Neural cell (in vitro differentiated cells): ENCODE data around the gene INPP4B. TPM values are rescaled to one million over a fixed set of nuclear protein-coding genes. Genes with fewer than 3 reads are reported as not detected.

ENCODE experiments used
- H2AFZ ChIP-seq: fragments of 200-600, 300-800 bp; sonication (generic), shearing (Covaris generic); 2 replicates; pipeline ENCODE4 v1.6.0; 2014; ENCODE audit warnings: low read depth, mild to moderate bottlenecking, antibody characterized with exemption, low read length, moderate library complexity
- H3F3A ChIP-seq: fragments of 200-600 bp; shearing (Covaris generic); 2 replicates; pipeline ENCODE4 v1.6.1; 2016; ENCODE audit warnings: mild to moderate bottlenecking, moderate library complexity, mixed read lengths, antibody characterized with exemption, low read length; ENCODE audit not compliant: insufficient read depth, poor library complexity, severe bottlenecking
- H3K27ac ChIP-seq: fragments of 200-600, 300-800 bp; sonication (generic), shearing (Covaris generic); 2 replicates; pipeline ENCODE4 v1.5.1; 2014; ENCODE audit warnings: mild to moderate bottlenecking, low read length, moderate library complexity
- H3K27me3 ChIP-seq: fragments of 300-800, 200-600 bp; sonication (generic), shearing (Covaris generic); 2 replicates; pipeline ENCODE4 v1.6.0; 2014; ENCODE audit warnings: mild to moderate bottlenecking, low read depth, low read length, moderate library complexity; ENCODE audit not compliant: insufficient read depth
- H3K36me3 ChIP-seq: fragments of 300-800, 200-600 bp; sonication (generic), shearing (Covaris generic); 2 replicates; pipeline ENCODE4 v1.5.1; 2014; ENCODE audit warnings: mild to moderate bottlenecking, antibody characterized with exemption, low read length, moderate library complexity; ENCODE audit not compliant: insufficient read depth
- H3K4me2 ChIP-seq: fragments of 300-800, 200-600 bp; sonication (generic), shearing (Covaris generic); 2 replicates; pipeline ENCODE4 v1.6.0; 2014; ENCODE audit warnings: mild to moderate bottlenecking, low read length
- H3K4me3 ChIP-seq: fragments of 300-800, 200-600 bp; sonication (generic), shearing (Covaris generic); 2 replicates; pipeline ENCODE4 v1.5.1; 2014; ENCODE audit warnings: mild to moderate bottlenecking, low read length, moderate library complexity
- H3K79me2 ChIP-seq: fragments of 200-600 bp; shearing (Covaris generic); replicated peaks from 2 replicates; pipeline ENCODE4 v1.6.0; 2014; ENCODE audit warnings: mild to moderate bottlenecking, low read length, moderate library complexity; ENCODE audit not compliant: insufficient read depth
- H3K9ac ChIP-seq: fragments of 300-800, 200-600 bp; sonication (generic), shearing (Covaris generic); 2 replicates; pipeline ENCODE4 v1.6.1; 2016; ENCODE audit warnings: mild to moderate bottlenecking, low read length, mixed read lengths
- H3K9me2 ChIP-seq: fragments of 200-600 bp; shearing (Covaris generic); 2 replicates; pipeline ENCODE4 v1.6.1; 2016; ENCODE audit warnings: mild to moderate bottlenecking, low read length, mixed read lengths; ENCODE audit not compliant: insufficient read depth
- H3K9me3 ChIP-seq: fragments of 200-600, 300-800 bp; sonication (generic), shearing (Covaris generic); 2 replicates; pipeline ENCODE4 v1.6.1; 2016; ENCODE audit warnings: mild to moderate bottlenecking, mixed run types, low read length, moderate library complexity, mixed read lengths
- H4K20me1 ChIP-seq: fragments of 200-600 bp; shearing (Covaris generic); 2 replicates; pipeline ENCODE4 v1.6.1; 2016; ENCODE audit warnings: mild to moderate bottlenecking, mixed run types; ENCODE audit not compliant: insufficient read depth
- EP300 ChIP-seq: fragments of 450-650 bp; conservative IDR thresholded peaks from 2 replicates; pipeline ENCODE4 v1.6.1; 2014; ENCODE audit warnings: antibody characterized with exemption, mild to moderate bottlenecking, moderate library complexity; ENCODE audit not compliant: poor library complexity, severe bottlenecking
- EZH2 ChIP-seq: fragments of 200-600, 300-800 bp; shearing (Covaris generic), sonication (generic); IDR thresholded peaks from 2 replicates; pipeline ENCODE4 v1.6.1; 2014; ENCODE audit warnings: antibody characterized with exemption, low read length, borderline replicate concordance, mild to moderate bottlenecking; ENCODE audit not compliant: insufficient read depth, poor library complexity, severe bottlenecking
- POLR2AphosphoS5 ChIP-seq: IDR thresholded peaks from 2 replicates; pipeline ENCODE4 v1.6.1; 2012
- RAD21 ChIP-seq: fragments of 450-650 bp; conservative IDR thresholded peaks from 2 replicates; pipeline ENCODE4 v1.6.1; 2014; ENCODE audit warnings: antibody characterized with exemption, mild to moderate bottlenecking, moderate library complexity
- SMC3 ChIP-seq: fragments of 450-650 bp; conservative IDR thresholded peaks from 2 replicates; pipeline ENCODE4 v1.6.1; 2014; ENCODE audit warnings: antibody characterized with exemption, mild to moderate bottlenecking, moderate library complexity; ENCODE audit not compliant: poor library complexity
- polyA plus RNA-seq: library from polyadenylated mRNA; depleted of rRNA; stranded (reverse); fragments of >200 nt; gene quantifications from 2 replicates; pipeline ENCODE4 v1.2.3, GENCODE V29; 2014
- TF ChIP-seq, protein P1 (sequence below): IDR thresholded peaks from 2 replicates; pipeline ENCODE4 v1.6.1; 2012; ENCODE audit warnings: borderline replicate concordance
- TF ChIP-seq, protein P2 (sequence below): fragments of 450-650 bp; IDR thresholded peaks from 2 replicates; pipeline ENCODE4 v1.5.1; 2014; ENCODE audit warnings: antibody characterized with exemption, mild to moderate bottlenecking, moderate library complexity; ENCODE audit not compliant: poor library complexity, severe bottlenecking

INPP4B gene
- polyA plus RNA-seq, 1 donor from 2014 or later: 0.30 TPM

DNA sequence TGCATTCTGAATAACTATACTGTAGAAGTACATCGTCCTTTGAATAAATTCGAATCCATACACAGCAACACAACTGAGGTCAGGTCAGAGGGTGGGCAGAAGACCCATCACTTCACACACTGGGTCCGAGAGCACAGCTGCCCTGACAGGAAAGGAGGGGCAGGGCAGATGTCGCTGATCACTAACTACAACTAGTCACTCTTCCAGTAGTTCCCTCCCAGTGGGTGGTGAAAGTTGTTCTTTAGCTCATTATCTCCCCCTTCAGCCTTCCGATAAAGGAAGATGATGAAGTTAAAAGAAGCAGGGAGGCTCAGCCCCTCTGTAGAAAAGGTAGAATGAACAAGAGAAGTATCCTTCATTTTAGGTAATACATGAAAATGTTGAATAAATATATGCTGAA lies 278.9 kb downstream of the INPP4B start:
- no peaks in the 10 kb centered on the region for H3K9me3 ChIP-seq
- H3K27me3 ChIP-seq: no peaks in the 10 kb centered on the region
- H4K20me1 ChIP-seq: no peaks in the 10 kb centered on the region
- no peaks in the 10 kb centered on the region for H3K36me3 ChIP-seq
- no peaks in the 10 kb centered on the region for H3K79me2 ChIP-seq
- no peak overlapping the region for H3K27ac ChIP-seq
- no peaks in the 10 kb centered on the region for H3K9me2 ChIP-seq
- TF ChIP-seq, protein P1, sequence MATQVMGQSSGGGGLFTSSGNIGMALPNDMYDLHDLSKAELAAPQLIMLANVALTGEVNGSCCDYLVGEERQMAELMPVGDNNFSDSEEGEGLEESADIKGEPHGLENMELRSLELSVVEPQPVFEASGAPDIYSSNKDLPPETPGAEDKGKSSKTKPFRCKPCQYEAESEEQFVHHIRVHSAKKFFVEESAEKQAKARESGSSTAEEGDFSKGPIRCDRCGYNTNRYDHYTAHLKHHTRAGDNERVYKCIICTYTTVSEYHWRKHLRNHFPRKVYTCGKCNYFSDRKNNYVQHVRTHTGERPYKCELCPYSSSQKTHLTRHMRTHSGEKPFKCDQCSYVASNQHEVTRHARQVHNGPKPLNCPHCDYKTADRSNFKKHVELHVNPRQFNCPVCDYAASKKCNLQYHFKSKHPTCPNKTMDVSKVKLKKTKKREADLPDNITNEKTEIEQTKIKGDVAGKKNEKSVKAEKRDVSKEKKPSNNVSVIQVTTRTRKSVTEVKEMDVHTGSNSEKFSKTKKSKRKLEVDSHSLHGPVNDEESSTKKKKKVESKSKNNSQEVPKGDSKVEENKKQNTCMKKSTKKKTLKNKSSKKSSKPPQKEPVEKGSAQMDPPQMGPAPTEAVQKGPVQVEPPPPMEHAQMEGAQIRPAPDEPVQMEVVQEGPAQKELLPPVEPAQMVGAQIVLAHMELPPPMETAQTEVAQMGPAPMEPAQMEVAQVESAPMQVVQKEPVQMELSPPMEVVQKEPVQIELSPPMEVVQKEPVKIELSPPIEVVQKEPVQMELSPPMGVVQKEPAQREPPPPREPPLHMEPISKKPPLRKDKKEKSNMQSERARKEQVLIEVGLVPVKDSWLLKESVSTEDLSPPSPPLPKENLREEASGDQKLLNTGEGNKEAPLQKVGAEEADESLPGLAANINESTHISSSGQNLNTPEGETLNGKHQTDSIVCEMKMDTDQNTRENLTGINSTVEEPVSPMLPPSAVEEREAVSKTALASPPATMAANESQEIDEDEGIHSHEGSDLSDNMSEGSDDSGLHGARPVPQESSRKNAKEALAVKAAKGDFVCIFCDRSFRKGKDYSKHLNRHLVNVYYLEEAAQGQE: no peak
- TF ChIP-seq RAD21: no peak
- H3F3A ChIP-seq: no peaks in the 10 kb centered on the region
- H3K4me3 ChIP-seq: no peak overlapping the region
- no peak overlapping the region for H3K4me2 ChIP-seq
- no peak overlapping the region for H3K9ac ChIP-seq
- H2AFZ ChIP-seq: no peak overlapping the region

DNA sequence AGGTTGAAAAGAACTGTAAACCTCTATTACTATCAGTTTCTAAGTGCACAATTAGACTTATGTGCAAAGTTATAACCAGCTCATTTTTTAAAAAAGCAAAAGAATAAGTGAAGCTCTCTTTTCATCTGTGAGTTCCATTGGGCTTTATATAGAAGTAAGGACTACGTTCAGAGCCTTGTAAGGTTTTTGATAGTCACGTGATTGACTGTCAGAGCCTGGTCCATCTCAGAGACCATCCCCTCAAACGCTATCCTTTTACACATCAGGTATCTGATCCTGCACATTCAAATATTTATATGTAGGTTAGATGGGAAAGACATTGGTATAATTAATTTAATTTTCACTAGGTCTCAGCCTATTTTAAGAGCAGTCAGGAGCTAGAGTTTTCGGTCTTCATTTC lies 279.3 kb downstream of the INPP4B start:
- H3K36me3 ChIP-seq: no peaks in the 10 kb centered on the region
- H3K9ac ChIP-seq: no peak overlapping the region
- no peaks in the 10 kb centered on the region for H3K9me3 ChIP-seq
- no peaks in the 10 kb centered on the region for H3K79me2 ChIP-seq
- no peak overlapping the region for H3K4me3 ChIP-seq
- no peaks in the 10 kb centered on the region for H4K20me1 ChIP-seq
- TF ChIP-seq POLR2AphosphoS5 (no peak), SMC3 (no peak), RAD21 (no peak), EP300 (no peak), EZH2 (no peak)
- TF ChIP-seq, protein P2, sequence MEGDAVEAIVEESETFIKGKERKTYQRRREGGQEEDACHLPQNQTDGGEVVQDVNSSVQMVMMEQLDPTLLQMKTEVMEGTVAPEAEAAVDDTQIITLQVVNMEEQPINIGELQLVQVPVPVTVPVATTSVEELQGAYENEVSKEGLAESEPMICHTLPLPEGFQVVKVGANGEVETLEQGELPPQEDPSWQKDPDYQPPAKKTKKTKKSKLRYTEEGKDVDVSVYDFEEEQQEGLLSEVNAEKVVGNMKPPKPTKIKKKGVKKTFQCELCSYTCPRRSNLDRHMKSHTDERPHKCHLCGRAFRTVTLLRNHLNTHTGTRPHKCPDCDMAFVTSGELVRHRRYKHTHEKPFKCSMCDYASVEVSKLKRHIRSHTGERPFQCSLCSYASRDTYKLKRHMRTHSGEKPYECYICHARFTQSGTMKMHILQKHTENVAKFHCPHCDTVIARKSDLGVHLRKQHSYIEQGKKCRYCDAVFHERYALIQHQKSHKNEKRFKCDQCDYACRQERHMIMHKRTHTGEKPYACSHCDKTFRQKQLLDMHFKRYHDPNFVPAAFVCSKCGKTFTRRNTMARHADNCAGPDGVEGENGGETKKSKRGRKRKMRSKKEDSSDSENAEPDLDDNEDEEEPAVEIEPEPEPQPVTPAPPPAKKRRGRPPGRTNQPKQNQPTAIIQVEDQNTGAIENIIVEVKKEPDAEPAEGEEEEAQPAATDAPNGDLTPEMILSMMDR: no peak
- TF ChIP-seq, protein P1: no peak
- no peaks in the 10 kb centered on the region for H3F3A ChIP-seq
- H3K27ac ChIP-seq: no peak overlapping the region
- H3K27me3 ChIP-seq: no peaks in the 10 kb centered on the region
- no peak overlapping the region for H3K4me2 ChIP-seq
- H3K9me2 ChIP-seq: no peaks in the 10 kb centered on the region
- H2AFZ ChIP-seq: no peak overlapping the region
